Hindlimb muscle (tissue), 1 donor: Measurements from ENCODE around the gene BEST3. TPM values are rescaled to one million over a fixed set of nuclear protein-coding genes. Genes with fewer than 3 reads are reported as not detected.
"Not testable (repeated sequence)": the region's sequence is repeated elsewhere in the genome, so short reads cannot be mapped to it uniquely, and the experiment has no call there.

Experiments
- DNase-seq: peaks from one replicate; pipeline ENCODE4 v3.0.0-alpha.2; 2013
- polyA plus RNA-seq: library from polyadenylated mRNA; unstranded; fragments of 120-200 nt; gene quantifications from one replicate; pipeline ENCODE4 v1.2.1, GENCODE V29; 2013; ENCODE audit not compliant: insufficient read length

Gene BEST3
- polyA plus RNA-seq, 1 donor: 85.5 TPM

- no peak for DNase-seq
Observed at GRCh38 chr12:69687390-69687789, 11.7 kb downstream of the BEST3 start.

DNA sequence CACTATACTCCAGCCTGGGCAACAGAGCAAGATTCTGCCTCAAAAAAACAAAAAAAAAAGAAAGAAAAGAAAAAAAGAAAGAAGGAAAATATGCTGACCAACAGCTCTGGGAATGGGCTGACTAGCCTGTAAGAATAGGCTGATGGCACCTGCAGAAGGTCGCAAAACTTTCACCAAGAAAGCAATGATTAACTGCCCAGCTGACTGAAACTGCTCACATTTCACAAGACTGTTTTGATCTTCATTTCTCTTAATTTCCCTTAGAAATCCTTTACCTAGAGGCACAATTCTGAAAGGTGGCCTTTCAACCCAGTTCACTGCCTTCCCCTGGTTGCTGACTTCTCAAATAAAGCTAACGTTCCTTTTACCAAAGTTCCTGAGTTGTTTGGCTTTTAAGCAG is 12.4 kb downstream of the BEST3 start:
- DNase-seq: no peak

DNA sequence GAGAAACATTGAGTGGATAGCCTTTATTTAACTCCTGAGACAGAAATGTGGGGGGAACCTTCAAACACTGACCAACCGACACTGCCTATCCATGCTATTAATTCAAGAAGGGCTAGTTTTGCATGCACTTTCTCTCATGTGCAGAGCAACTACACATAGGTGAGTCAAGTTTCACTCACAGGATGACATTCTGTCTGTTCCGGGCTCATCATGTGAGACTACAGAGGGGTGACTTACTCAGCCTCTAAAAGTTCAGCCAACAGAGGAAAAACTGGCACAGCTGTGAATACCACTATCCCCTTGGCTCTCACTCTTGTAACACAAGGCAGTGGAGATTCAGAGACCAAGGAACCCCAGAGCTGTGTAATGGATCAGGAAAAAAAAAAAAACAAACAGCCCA is 13.3 kb downstream of the BEST3 start:
- DNase-seq: peak; percentile 40

- DNase-seq: no peak
Observed at GRCh38 chr12:69684466-69684865, 14.6 kb downstream of the BEST3 start.

- DNase-seq: no peak
Observed at GRCh38 chr12:69682110-69682755, 16.9 kb downstream of the BEST3 start.

DNA sequence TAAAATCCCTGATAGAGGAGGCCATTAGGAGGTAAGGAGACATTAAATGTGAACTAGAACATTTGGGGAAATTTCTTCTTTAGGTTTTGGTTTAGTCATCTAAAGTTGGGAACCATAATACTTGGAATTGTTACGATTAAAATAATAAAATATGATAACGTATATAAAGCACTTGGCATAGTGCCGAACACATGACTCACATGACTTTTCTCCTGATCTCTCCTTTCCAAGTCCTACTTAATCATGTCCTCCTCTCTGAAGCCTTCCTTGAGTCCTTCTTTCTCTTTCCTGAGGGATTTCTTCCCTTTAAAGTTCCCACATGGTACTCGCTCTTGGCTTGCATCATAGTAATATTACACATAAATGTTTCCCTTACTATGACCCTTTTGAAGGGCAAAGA is 20.0 kb downstream of the BEST3 start:
- no peak for DNase-seq

GRCh38 chr12:69676257-69677012 is 22.7 kb downstream of the BEST3 start:
- no peak for DNase-seq

DNA sequence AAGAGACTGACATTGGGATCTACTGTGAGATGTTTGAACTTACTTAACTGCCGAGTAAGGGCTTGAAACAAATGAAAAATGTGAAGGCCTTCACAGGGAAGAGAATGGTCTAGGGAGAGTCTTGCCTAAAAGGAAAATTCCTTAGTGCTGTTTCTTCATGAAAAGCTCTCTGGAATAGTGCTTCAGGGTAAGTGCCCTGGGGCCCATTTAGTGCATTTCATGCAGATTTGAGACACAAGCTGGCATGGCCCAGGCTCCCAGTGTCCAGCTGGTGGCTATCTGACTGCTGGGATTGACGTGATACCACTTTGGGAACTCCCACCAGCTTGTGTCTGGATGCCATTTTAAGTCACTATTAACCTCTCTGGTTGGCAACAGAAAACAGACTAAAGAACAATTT is 26.9 kb downstream of the BEST3 start:
- DNase-seq: no peak

GRCh38 chr12:69671597-69671996 is 27.5 kb downstream of the BEST3 start:
- DNase-seq: no peak

DNA sequence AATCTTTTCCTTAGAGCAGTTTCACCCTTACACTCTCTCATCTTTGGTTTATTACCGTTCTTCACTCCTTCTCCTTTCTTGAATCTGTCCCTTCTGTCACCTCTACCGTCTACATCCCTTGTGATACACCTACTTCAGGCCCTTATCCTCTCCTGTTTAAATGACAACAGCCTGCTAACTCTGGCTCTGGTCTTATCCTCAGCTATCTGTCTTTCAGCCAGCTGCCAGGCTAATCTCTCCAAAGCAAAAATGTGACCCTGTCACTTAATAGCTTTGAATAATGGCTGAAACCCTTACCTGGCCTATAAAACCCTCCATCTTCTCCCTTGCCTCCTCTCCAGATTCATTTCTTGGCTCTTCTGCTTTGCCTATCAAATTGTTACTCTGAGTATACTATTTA is 32.3 kb downstream of the BEST3 start:
- no peak for DNase-seq

- DNase-seq: not testable (repeated sequence)
Observed at GRCh38 chr12:69664930-69665377, 34.1 kb downstream of the BEST3 start.

- DNase-seq: no peak
Observed at GRCh38 chr12:69663726-69664125, 35.4 kb downstream of the BEST3 start.

GRCh38 chr12:69662764-69663163 is 36.3 kb downstream of the BEST3 start:
- DNase-seq: no peak

DNA sequence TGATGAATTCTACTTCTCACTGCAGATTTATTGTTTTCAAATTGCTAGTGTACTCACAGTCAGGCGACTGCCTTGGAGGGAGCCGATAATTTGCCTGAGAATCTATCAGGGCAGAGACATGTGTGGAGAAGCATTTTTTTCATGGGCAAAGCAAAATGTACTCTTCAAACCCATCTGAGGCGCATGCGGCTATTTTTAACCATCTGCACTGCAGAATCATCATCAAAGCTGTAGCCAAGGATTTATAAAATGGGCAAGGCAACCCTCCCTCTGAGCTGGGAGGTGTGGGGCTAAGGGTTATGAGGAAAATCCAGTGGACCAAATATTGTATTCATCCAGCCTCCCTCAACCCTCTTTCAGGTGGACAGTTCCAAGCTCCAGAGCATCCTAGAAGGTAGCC is 37.7 kb downstream of the BEST3 start:
- DNase-seq: no peak

DNA sequence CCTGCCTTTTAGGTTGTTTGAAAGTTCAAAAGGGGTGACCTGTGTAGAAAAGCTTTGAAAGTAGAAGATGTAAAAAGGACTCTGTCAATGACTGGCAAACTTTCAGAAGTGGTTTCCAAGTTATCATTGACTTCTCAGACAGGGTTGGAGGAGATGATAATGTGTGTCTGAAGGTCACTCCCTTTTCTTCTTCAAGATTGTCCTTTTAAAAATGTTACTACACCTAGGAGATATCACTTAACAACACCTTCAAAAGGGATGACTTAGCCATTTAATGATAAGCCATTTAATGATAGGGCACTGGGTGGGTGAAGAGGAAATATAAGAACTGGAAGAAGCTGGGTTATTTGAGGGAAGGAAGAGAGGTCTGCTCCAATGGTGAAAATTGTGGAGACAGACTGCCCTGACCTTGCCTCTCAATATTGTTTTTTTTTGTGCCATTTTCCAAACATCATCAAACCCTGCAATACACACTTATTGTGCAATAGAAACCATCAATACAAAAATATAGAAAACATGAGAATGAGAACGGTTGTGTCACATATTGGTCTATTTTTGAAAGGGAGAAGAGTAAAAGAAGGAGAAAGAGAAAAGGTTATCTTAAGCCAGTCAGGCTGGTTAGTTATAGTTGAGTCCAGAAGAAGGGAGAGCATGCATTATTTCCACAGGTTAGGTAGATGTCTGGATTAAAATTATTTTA is 38.8 kb downstream of the BEST3 start:
- DNase-seq: no peak

- no peak for DNase-seq
Observed at GRCh38 chr12:69658203-69658602, 40.9 kb downstream of the BEST3 start.

GRCh38 chr12:69657376-69658137 is 41.5 kb downstream of the BEST3 start:
- DNase-seq: no peak

GRCh38 chr12:69655616-69656340 is 43.3 kb downstream of the BEST3 start:
- no peak for DNase-seq

DNA sequence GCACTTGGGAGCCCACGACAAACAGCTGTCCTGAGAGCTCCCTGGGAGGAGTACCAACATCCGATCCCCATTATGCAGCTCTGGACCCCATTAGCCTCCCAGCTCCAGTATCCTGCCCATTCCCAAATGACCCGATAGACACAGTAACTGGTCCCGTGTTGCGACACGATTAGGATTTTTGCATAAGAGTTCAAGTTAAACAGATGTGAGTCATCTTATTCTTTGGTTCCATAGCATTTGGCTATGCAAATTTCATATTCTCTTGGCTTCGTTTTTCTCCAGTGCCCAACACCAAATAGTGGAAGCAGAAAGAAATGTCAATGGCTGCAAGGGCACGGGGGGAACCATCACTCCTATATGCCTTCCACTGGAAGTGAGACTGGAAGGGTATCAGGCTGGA is 45.4 kb downstream of the BEST3 start:
- no peak for DNase-seq

DNA sequence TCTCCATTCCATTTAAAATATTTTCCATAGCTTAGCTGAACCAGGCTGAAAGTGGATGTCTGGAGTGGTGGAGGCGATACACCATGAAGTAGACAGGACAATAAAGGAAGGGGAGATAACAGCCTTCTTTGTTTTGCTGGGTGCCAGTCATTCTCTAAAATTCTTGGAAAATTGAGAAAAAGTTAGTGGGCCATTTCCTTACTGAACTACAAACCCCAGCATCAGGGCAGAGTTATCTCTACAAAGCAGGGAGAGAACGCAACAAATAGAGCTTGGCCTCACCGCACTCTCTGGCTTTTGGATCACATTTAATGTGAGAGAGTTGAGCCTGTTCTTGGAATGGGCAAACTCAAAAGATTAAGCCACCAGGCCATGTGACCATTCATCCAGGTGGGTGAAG is 47.2 kb downstream of the BEST3 start:
- DNase-seq: no peak

- DNase-seq: no peak
Observed at GRCh38 chr12:69649529-69649928, 49.6 kb downstream of the BEST3 start.

DNA sequence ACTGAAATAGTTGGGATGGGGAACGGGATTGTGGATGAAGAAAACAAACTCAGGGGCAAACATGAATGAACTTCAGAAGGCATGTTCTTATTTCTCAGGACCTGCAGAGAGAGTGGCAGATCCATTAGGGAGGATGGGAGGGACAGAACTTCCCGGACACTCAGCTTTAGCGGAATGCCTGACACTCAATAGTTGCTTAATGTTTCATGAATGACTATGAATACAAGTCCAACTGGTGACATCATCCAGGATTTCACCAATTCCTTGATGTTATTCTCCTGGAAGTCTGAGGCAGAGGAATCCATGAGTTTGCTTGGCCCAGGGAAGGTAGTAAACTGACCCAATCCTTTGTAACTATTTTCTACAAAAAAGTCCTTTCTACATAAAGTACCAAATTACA is 50.6 kb downstream of the BEST3 start:
- DNase-seq: no peak
